GM19238 (cell line): ENCODE measurements around the gene SPOCD1.

ENCODE experiments used
- DNase-seq: peaks from one replicate; pipeline ENCODE4 v3.0.0; 2011; ENCODE audit warnings: low spot score; ENCODE audit not compliant: insufficient read length

Gene SPOCD1

DNA sequence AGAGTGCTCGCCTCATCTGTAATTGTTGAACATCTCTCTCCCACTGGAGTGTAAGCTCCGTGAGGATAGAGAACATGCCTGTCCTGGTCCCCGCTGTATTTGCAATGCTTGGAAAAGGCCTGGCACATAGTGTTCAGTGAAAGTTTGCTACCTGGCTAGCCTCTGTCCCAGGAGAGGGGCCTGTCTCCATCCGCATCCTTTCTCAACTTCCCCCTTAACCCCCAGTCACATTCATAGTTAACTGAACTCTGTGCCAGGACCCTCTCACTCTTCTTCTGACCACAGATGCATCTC lies 15.2 kb downstream of the SPOCD1 start:
- DNase-seq, result no peak

DNA sequence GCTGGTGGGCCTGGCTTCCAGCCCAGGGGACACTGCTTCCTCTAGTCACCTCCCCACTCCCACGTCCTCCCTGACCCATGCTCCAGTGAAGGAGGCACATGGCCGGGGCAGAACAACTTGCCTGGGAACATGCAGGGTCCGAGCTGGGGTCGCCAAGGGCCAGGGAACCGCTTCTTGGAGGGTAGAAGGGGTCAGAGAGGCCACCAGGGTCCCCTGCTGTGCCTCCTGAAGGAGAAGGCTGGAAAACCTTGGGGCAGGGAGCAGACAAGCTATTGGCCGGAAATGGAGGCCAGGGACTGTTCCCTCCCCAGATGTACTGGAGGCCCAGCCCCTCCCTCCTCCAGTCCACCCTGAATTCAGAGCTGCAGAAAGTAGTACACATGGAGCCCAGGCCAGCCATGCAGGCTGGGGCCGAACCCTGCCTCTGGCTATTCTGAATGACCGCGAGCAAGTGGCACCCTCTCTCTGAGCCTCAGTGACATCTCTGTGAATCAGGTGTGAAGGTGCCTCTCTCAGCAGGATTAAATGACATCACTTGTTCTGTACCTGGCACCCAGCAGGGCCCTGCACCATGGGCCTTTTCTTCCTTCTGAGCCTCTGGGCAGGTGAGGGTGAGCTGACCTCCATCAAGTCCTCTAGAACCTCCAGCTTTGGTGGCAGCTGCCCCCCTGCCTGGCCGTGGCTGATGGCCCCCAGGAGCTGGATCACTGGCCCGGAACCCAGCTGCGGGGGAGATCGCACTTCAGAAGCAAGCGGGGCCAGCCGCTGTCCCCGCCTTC lies 15.7 kb downstream of the SPOCD1 start:
- no peak for DNase-seq

DNA sequence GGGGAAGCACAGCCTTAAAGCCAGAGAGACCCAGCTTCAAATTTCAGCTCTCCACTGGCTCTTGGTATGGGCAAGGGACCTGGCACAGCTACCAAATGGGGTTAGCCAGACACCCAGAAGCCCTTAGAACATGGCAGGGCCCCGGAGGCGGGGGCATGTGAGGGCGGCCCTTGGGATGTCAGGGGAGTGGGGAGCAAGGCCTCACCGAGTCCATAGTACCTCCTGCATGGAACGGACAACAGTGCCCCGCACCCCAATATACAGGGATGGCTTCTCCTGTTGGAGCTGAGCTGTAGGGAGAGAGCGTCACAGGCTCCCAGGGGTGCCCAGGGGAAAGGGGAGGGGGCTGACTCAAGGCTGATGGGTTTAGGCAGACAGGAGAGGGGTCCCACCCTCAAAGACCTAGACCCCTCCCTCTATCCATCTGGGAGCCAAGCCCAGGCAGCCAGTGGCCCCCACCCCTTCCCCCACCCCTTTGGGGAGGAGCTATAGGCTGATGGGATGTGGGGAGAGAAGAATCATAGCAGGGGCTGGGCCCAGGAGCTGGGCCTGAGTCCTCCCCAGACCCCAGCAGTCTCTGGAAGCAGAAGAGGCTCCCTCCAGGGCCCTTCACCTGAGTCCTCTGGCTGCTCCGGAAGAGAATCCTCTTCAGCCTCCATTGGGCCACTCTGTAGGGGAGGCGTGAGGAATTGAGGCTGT lies 16.5 kb downstream of the SPOCD1 start:
- no peak for DNase-seq

DNA sequence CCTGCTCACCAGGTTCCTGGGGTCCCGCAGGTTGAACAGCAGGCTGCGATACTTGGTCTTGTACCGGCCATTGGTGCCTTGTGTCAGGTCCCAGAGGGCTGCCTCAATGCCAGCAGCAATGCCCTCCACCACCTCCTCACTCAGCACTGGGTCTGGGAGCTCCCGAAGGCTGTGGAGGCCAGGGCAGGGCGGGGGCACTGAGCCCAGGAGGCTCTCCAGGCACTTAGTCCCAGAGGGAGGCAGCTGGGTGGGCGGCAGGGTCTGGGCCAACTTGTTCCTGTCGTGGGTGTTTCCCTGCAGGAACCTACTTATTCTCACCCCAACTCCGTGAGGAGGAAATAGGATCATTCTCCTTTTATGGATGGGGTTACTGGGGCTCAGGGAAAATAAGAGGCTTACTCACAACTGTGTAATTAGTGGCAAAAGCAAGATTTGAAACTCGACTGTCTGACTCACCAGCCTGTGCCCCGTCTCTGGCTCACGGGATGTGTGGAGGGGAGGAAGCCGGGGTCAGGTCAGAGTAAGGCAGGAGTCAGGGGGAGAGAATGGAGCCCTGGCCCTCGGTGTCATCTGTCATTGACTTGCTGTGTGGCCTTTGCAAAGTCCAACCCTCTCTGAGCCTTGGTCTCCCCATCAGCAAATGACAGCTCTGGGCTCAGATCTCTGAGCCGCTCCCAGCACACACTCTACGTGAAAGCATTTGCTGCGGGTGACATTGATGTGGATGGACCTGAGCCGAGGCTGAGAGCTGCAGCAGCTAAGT lies 17.2 kb downstream of the SPOCD1 start:
- DNase-seq, result no peak

DNA sequence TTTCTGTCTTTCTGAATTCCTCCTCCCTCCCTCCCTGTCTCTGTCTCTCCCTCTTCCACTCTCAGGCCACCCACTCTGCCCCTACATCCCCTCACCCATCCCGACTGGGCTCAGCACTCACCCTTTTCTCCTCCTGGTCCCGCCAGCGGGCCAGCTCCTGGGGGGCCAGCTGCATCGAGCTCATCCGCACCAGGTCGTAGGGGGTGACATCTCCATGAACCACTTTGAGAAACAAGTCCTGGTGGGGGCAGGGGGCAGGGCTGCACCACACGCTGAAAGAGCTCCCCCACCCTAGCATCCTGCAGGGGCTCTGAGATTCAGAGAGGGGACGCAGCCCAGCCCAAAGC lies 17.8 kb downstream of the SPOCD1 start:
- no peak for DNase-seq

DNA sequence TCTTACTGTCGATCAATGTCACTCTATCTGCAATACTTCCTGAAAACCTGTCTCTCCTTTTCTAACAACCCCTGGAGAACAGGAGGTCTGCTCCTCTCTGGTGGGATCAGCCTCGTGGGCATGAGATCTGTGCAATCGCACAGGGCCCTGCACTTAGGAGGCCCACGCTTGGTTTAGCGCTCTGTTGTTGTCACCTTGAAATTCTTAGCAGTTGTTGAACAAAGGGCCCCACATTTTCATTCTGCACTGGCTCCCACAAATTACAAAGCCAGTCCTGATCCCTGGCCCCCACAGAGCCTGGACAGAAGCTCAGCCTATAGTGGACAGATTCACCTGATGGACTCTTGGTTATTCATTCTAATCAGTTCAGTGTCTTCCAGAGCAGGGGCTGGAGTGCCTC lies 18.6 kb downstream of the SPOCD1 start:
- no peak for DNase-seq

DNA sequence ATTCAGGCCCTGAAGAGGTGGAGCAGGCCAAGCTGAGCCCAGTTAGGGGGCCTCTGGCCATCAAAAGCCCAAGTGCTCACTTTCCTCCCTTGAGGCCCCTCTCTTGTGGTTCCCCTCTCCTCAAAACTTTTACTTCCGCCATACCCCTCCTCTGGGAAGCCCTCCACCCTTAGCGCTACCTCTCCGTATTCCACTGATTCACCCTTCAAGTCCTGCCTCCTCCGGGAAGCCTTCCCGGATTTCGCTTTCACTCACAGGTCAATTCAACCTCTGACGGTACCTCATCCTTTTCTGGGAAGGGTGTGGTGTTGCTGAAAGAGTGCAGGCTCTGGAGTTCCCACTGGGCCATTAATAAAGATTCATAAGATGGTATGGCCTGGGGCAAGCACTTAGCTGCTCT lies 19.1 kb downstream of the SPOCD1 start:
- no peak for DNase-seq

DNA sequence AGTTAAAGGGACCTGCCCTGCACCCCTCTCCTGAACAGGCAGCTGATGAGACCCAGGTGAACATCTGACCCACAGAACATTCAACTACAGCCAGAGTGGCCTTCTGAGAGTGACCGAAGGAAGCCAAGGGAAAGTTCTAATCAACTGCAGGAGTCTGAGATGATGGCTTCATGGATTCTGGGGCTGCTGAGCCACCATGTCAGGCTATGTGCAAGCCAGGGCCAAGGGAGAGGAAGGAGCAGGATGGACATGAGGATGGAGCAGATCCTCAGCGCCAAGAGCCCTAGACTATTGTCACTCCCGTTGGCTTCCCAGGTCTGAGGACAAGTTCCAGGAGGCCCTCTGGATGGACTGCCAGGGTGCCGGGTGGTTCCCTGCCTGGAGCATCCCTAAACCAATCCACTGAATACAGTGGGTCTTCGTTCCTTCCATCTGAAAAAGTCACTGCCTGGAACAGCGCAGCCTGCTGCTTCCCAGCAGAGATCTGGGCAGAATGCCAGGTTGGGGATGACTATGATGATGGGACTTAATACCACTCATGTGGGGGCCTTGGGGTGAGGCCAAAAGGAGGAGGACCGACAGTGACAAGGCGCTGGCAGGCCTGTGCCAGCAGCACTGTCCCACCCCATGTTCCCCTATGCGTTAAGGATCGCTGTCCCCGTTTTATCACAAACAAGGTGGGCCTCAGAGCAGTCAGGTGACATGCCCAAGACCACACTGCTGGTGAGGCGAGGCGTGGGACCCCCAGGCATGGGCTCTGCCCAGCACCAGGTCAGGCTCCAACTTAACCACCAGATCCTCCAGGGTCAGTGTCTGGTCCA lies 19.8 kb downstream of the SPOCD1 start:
- DNase-seq, result no peak

DNA sequence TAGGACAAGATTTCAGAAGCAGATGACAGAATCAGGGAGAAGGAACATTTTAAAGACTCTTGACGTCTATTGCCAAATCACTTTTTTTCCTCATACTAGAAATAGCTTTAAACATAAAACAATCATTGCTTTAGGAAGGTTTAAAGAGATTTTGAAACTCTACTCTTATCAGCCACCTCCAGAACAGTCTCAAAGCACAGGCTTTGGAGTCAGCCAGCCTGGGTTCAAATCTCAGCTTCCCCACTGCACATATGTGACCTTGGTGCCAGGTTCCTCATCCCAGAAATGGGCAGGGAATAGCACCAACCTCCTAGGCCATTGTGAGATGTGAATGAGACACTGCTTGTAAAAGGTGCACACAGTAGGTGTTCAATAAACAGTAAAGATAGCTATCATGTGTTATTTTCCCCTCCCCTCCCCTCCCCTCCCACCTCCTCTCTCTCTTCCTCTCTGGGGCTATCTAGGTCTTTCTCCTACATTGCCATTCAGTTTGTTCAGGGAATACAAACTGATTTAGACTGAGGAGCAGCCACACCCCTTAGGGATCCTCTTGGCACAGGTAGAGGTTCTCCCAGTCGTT lies 20.6 kb downstream of the SPOCD1 start:
- no peak for DNase-seq

DNA sequence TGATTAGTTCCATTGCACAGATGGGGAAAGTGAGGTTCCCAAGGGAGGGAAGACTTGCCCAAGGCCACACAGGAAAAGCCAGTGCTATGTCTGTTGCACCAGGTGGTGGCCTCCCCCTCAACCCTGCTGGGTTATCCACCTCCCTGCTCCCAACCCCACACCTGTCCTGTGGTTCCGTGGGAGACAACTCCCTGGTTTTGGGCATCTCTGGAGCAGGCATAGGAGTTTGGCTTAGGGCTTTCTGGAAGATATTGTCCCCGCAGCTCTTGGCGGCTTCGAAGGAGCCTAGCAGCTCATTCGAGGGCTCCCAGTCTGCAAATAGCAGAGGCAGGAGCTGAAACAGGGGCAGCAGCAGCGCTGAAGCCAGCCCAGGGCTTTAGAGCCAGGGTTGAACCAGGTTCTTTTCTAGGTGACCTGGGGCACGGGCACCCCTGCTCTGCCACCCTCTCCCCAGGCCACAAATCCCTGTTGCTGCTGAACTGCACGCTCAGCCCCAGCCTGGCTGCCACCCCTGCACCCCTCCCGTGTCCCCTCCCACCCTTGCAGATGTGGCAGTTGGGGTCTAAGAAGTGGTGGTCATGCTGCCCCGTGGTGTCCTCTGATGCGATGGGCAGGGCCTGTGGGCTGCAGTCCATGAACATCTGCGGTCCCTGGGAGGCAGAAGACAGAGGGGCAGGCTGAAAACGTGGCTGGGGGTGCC lies 22.1 kb downstream of the SPOCD1 start:
- no peak for DNase-seq

DNA sequence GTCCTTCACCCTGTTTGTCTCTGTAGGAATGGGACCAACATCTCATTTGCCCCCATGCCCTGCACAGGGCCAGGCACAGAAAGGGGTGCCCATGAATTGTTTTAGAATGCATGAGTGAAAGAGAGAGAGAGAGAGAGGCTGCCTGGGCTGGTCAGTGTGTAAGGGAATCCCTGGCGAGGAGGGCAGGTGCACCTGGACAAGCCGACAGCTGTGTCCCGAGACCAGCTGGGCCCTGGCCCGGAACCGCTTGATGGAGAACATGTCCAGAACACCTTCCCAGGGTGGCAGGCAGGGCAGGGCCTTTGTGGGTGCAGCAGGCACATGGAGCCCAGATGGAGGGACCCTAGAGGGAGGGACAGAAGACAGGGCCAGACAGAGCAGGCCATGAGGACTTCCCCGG lies 22.7 kb downstream of the SPOCD1 start:
- DNase-seq, result no peak

DNA sequence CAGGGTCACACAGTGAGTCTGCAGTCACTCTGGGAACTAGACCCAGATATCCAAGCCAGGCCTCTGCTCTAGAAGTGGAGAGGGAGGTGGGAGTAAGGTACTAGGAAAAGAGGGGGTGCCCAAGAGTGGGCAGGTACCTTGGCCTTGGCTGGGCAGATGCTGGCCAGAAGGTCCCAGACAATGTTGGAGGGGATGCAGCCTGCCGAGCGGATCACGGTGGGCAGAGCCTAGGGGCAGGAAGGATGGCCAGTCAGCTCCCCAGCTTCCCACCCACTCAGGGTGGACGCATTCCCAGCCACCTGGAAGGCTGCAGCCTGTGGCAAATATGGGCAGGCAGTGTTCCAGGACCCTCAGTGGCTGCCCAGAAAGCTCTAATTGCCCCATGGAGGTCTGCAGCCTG lies 23.3 kb downstream of the SPOCD1 start:
- no peak for DNase-seq

DNA sequence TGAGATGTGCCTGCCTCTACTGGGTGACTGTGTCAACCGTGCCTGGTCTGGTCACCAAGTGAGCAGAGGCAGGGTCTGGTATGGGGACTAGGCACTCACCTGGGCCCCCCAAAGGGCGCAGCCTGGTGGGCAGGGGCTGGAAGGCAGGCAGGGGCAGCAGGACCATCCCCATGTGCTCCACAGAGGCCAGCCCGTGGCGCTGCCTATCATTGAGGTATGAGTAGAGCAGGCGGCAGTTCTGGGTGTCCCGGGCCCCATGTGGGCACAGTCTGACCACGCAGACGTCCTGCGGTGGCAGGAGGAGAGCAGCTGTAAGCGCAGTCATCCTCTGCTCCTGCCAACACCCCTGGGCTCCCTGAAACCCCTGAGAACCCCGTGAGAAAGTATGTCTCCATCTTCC lies 23.7 kb downstream of the SPOCD1 start:
- DNase-seq, result no peak

DNA sequence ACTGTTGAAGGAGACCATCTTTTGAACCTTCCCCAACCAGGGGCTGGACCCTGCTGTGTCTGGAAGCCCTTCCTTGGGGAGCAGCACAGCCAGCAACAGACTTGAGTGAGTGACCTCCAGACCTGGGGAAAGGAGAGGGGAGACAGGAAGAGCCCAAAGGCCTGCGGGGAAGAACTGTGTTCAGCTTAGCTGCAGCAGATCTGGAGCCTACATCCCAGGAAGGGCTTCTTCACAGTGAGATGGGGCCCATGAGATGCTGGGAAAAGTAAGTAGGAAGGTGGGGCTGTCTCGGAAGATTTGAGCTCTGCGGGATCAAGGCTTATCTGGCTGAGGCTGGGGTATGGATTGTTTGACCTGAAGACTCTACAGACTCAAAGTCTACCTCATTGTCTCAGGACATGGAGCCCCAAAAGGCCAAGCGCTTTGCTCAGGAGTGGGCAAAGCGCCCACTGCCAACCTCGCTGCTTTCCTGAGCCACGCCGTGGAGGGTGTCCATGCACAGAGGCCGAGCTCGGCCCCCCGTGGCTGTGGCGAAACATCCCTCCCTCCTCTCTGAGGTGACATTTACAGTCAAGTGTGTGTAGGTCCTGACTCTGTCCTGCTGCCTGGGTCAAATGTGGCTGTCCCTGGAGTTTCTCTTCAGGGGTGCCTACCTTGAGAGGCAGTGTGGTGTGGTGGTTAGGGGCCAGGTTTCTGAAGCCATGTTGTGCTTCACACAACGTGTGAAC lies 24.5 kb downstream of the SPOCD1 start:
- no peak for DNase-seq

DNA sequence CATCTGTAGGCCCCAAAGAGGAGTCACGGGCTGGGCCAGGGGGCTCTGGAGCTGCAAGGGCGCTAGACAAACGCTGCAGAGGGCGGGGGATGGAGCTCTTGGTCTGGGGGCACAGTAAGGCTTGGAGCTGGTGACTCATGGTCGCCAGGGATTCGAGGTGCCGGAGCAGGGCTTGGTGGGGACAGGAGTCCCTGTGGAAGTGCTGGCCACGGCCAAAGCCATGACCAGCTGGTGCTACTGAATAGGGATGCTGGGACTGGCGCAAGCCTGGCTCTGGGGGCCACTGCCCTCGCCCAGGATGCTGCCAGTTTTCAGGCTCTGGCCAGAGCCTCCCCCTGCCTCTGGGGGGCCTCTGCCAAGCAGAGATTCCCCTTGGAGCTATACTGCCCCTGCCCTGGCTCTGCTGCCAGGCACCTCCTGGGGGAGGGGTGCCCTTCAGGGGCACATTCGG lies 25.2 kb downstream of the SPOCD1 start:
- DNase-seq, result no peak

DNA sequence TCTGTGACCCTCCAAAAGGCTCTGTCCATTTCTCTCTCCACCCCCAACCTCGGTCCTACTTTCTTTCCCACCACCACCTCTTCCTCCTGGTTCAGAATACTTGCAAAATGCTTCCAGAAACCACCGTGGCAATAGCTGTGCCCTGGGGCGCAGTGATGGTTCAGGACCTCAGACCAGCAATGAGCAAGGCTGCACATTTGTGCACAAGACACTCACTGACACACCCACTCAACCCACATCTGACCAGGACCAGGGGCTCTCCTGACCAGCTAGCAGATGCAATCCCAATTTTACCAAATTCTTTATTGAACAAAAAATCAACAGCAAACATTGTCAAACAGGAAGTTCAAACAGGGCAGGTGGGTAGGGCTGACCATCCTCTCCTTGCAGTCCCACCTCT lies 25.7 kb downstream of the SPOCD1 start:
- no peak for DNase-seq

DNA sequence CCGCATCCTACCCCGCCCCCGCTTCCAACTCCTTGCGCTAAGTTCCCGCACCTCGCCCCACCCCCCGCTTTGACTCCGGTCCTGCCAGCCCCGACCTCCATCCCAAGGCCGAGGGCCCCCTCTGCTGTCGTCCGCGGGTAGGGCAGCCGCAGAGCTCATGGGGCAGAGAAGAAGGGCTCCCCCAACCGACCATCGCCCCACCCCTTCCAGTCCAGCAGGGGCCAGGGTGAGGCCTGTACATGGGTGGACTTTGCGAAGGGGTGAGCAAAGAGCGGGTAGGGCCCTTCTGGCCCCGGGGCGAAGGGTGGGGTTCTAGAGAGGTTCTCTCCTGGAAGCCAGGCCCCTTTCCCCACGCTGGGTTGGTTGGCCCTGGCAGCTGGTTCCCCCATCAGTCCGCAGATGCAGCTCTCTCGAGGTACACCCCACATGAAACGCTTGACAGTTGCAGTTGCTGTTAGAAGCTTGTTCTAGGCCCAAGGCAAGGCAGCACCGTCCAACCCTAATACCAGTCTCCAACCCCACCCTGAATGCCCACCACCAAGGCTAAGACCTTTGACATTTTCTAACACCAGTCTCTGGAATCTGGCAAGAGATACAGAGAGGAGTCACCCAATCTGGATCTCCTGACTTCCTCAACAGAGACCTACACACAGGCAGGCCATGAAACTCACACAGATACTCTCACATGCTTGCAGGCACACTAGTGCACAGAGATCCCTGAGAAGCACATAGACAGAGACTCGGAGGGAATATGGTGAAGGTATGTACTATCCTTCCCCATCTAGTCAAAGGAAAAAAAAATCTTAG lies 26.4 kb downstream of the SPOCD1 start:
- DNase-seq, result peak; percentile 98

DNA sequence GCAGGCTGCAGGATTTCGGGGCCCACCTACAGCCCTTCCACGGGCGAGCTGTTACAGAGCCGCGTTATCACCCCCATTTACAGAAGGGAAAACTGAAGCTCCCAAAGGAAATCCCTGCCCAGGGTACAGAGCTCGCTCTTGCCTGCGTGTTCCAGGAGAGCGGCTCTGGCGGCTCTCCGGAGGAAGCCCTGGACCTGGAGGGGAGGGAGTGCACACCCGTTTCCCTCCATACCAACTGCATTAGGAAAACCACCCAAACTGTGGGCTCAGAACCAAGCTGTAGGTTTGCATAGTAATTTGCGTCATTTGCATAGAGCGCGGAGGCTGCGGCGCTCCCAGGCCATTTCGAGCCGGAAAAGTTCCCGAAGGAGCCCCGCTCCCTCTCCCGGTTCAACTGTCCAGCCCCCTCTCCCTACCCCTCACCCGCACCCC lies 27.0 kb downstream of the SPOCD1 start:
- DNase-seq, result no peak

DNA sequence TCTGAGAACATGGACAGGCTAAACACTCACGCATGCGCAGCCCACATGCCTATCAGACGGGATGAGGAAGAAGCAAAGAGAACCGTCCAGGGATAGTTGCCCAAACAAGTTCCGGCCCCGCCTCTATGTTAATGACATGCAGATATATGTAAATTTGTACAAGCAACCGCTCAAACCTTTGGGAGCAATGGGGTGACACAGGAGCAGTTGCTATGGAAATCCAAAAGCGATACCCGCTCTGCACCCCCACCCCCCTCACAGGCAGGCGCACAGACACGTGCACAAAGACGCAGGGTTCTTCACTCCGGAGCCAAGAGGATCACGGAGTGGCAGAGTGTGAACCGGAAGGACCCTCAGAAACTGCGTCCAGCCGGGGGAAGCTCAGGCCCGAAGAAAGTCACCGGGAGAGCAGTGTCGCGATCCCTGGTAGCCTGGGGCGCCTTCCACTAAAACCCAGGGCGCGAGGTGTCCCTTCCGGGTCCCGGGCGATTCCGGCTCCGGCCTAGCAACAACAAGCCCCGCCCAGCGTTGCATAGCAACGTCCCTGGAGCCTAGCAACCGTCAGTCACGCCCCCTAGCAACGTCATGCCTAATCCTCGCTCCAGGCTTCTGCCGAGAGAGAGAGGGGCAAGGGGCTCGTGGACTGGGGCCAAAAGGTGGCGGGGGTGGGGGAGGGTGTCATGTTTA lies 27.5 kb downstream of the SPOCD1 start:
- peak; percentile 90 for DNase-seq
